Left hindlimb (tissue), 1 donor: ENCODE data around the gene UBE2L5.
"Not testable (repeated sequence)": the region's sequence is repeated elsewhere in the genome, so short reads cannot be mapped to it uniquely, and the experiment has no call there.

ENCODE experiments used
- DNase-seq: peaks from one replicate; pipeline ENCODE4 v3.0.0-alpha.2; 2018

Gene UBE2L5

DNA sequence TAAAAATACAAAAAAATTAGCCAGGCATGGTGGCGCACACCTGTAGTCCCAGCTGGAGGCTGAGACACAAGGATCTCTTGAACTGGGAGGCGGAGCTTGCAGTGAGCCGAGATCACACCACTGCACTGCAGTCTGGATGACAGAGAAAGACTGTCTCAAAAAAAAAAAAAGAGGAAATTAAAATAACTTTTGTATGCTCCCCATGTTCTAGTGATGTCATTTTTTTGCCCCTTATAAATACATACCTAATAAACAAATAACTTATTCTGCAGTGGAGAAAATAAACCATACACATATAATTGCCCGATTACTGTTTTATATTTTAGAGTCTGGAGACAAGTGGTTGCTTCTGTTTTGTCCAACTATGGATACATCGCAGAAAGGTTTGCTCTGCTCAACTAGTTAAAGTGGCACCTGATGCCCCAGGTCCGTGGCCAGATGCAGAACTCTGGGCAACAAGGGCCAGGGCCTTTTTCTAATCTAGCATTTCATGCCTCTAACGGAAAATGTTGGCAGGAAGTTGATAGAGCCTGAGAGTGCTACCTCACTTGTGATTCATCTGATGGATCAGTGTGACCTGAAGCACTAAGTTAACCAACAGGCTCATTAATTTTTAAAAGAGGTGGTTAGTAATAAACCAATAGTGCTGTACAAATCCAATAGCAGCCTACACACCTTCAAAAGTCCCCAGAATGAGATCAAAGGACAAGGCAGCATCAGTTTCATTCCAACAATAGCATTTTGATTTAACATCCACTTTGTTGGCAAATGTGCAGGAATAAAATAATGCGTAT is 18.8 kb downstream of the UBE2L5 start:
- DNase-seq: no peak

DNA sequence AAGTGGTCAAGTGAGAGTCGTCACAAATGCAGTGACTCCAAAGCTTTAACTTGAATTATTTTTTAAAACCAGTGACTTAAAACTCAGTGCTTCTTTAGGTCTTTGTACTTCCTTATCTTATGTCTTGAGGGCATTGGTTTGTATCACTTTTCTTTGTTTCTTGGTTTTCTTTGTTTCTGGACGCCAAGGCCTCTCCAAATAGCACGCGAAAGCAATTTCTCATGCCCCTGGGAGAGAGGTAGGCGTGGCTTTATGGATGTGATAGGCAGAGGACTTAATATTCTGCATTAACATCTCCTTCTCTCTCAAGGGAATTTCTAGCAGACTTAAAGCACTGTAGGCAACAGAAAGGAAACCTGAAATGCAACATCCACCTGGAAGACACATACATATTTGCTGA is 20.6 kb downstream of the UBE2L5 start:
- no peak for DNase-seq

- not testable (repeated sequence) for DNase-seq
These were observed 21.2 kb downstream of the UBE2L5 start for GRCh38 chr13:30443491-30443890.

GRCh38 chr13:30443957-30444404 is 21.7 kb downstream of the UBE2L5 start:
- no peak for DNase-seq

- DNase-seq: no peak
These were observed 23.8 kb downstream of the UBE2L5 start for GRCh38 chr13:30446126-30446500.

GRCh38 chr13:30448441-30448840 is 26.1 kb downstream of the UBE2L5 start:
- no peak for DNase-seq

DNA sequence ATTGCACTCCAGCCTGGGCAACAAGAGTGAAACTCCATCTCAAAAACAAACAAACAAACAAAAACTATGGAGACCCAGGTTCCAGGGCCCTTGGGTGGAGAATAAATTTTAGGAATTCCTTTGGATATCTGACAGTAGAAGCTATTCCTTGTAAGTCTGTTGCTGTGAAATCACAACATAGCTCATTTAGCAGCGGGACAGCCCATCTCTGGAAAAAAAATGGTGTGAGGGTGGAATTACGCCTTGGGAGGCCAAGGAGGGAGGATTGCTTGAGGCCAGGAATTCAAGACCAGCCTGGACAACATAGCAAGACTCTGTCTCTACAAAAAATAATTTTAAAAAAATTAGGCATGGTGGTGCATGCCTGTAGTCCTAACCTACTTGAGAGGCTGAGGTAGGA is 27.8 kb downstream of the UBE2L5 start:
- DNase-seq: no peak

DNA sequence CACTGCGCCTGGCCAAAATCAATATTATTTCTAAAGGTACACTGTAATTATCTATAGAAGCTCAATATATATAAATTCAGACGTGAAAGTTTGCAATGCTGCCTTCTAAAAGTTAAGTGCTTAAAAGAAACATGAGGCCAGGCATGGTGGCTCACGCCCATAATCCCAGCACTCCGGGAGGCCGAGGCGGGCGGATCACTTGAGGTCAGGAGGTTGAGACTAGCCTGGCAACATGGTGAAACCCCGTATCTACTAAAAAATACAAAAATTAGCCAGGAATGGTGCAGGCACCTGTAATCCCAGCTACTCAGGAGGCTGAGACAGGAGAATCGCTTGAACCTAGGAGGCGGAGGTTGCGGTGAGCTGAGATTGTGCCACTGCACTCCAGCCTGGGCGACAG is 29.2 kb downstream of the UBE2L5 start:
- not testable (repeated sequence) for DNase-seq

- no peak for DNase-seq
These were observed 31.4 kb downstream of the UBE2L5 start for GRCh38 chr13:30453727-30454126.

DNA sequence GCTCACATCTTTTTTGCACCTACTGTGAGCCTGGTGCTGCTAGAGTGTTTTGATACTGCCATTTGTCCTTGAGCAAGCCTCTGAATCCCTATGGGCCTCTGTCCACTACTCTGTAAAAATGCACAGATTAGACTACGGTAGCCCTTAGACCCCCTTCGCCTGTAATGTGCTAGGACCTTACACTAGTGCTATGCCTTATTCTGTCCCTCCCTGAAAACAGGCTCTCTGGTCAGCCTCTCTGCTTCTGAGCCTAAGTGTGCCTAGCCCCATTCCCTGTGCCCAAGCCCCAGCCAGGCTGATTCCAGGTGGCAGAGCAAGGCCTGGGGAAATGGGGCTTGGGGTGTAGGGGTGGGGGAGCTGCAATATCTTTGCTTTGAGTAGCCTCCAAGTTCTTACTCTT is 32.7 kb downstream of the UBE2L5 start:
- DNase-seq: no peak

DNA sequence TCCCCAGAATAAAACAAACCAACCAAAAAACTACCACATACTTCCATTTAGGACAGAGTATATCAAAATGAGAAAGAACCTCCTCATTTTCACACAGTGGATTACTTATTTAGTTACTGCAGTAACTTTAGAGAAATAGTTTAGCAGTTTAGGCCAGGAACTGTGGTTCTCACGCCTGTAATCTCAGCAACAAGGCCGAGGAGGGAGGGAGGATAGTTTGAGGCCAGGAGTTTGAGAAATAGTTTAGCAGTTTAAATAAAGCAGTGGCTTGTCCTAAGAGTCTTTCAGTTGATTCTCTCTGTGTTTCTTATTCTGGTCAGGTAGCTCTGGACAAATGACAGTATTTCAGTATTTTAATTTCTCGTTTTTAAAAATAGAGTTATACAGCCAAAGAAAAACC is 34.0 kb downstream of the UBE2L5 start:
- DNase-seq: no peak

DNA sequence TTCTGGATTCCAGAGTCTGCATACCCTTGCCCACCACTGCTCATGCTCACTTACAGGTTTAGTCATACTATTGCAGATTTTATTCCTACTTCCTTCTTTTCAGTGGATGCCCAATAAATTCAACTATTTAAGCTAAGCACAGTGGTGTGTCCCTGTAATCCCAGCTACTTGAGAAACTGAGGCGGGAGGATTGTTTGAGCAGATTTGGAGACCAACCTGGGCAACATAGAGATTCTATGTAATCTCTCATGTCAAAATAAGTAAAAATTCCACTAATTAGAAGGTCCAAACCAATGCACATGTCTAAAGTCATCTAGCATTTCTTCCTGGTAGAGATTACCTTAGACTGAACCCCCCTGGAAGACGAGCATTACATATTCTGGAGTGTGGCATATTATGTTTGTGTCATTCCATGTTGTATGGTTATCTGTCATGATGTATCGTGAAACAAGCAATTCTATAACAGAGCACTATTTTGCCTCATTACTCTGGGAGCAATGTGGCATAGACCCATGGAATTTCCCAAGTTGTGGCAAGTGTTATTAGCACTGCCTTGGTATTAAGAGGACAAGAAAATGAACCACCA is 35.1 kb downstream of the UBE2L5 start:
- DNase-seq: no peak

GRCh38 chr13:30461279-30462066 is 39.2 kb downstream of the UBE2L5 start:
- DNase-seq: not testable (repeated sequence)

DNA sequence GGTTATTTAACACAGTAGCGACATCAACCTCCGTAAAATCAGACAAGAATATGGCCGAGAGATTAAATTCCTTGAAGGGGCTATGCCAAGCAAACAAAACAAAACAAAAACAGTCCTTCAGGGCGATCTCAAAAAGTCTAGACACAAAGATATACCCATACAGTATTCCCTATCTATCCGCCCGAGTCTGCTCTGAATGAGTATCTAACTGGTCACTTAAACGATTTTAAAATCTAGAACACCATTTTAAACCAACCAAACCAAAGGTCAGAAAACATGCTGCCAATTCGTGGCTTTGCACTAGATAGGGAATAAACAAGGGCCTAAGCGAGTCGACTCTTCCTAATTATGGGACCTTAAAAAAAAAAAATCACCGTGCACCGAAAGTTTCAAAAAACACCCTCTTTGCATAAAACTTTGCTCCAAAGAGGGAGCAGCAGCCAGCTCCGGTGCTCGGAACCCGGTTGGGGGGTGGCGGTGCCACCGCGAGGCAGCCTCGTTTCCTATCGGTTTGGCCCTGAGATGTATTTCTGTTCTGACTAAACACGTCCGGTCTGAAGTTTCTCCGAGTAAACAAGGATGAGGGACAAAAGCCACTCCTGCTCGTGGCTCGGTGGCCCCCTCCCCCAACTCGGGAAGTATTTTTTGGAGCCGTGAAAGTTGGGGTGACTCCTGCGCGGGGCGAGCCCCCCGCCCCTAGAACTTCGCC is 41.6 kb downstream of the UBE2L5 start:
- DNase-seq: no peak

- peak; percentile 93 for DNase-seq
These were observed 42.4 kb downstream of the UBE2L5 start for GRCh38 chr13:30464496-30465342.

GRCh38 chr13:30465343-30465592 is 43.0 kb downstream of the UBE2L5 start:
- DNase-seq: no peak

DNA sequence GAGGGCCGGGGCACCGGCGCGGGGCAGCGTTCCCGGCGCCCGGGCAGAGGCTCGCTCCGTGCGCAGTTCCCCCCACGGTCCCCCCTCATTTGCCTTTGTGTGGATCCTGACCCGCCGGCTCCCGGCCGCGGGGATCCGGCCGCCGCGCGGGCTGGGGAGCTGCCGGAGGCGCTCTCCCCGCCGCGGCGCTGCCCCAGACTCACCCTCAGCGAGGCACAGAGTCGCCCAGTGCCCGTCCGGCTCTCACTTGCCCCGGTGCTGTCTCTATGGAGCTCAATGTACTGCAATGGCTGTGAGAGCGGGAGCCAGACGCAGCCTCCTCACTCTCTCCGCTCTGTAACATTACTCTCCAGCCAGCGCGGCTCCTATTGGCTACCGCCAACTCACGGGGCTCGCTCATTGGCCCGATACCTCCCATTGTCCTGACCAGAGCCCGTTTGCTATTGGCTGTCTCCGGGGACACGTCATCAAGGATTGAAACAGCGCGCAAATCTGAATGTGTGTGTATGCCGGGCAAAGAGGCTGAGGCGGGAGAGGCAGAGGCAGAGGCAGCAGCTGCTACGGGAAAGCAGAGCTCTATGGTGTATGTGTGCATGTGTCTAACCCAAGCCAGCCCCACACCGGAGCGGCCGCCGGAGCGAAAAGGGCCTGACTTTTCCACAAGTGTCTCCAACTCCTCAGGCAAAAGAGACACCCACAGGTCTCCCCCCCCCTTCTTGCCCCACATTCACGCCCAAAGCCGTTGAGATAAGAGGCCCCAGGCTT is 43.5 kb downstream of the UBE2L5 start, which contains the start of gene HMGB1:
Gene HMGB1 (minus strand): TSS at position 344 of the 765 bp plus-strand sequence. CDS start 2,256 bp downstream, outside the sequence.
- peak; percentile 99 for DNase-seq

DNA sequence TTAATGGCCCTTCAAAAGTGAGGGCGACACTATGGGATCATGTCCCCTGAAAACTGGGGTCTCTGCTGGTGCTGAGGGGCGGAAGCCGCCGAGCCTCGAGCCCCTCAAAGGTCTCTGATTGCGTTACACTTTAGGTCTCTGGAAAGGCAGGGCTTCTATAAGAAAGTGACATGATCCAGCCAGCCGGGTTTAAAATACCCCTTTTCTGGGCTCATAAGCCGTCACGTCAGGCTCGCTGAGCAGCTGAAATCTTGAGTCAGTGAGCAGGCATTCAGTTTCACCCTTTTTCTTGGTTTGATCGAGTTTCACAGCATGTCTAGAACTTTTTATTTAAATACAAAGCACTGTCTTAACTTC is 44.0 kb downstream of the UBE2L5 start:
- DNase-seq: no peak

DNA sequence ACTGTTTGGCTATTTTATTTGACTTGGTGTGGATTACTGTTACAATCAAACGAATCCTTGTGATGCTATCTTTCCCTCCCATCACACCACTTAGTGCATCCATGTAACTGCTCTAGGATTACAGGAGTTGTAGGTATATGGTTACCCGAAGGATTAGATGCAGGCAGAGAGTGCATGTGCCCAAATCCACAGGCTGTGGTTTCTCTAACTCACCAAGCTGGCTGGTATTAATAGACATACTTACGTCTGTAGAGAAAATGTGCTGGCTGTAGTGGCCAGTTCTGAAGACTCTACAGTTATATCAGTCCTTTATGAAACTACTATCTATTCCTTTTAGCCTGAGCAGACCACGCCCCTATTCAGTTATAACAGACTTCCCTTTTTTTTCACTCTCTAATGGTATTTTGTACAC is 44.6 kb downstream of the UBE2L5 start:
- no peak for DNase-seq

- DNase-seq: no peak
These were observed 51.4 kb downstream of the UBE2L5 start for GRCh38 chr13:30473675-30474074.

DNA sequence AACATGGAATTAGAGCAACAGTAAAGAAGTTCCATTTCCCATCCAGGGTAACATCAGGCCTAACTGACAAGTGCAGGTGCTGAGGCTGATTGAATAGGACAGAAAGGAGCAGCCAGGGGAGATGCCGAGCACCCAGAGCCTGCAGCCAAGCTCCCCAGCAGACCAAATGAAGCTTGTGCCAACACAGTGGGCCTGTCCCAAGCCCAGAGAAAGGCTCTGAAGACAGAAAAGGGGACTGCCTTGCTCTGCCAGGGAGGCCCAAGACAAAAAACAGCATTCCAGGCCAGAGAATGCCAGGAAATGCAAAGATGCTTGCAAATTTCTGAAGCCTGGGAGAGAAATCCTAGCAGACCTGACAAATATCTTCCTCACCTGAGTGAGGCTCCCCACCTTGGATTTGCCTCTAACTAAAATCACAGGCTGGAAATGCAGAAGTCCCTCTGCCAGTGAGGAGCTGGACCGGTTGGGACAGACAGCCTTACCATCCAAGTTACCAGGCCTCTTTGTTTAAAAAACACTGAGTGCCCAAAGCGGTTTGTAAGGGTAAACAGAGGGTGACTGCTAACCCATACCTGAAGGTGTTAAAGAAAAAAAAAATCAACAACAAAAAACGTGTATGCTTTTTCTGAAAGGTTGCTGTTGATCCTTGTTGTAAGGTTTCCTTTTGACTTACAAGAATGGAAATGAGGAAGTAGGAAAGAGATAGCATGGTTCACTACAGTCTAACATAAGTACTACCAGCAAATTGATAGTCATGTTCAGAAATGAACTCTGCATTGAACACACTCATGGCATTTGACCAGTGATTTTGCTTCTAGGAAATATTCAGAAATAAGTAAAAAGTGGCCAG is 55.3 kb downstream of the UBE2L5 start:
- no peak for DNase-seq
